ENCODE data around the gene CREM. TPM values are rescaled to one million over a fixed set of nuclear protein-coding genes. Genes with fewer than 3 reads are reported as not detected.

The CREM gene
- total and polyA plus RNA-seq, 2 of the 4 experiments (the other 2 are of a cell fraction): 33.2 to 40.5 TPM

- TF ChIP-seq RFX5 (IDR thresholded peaks at IDR 0.05; ENCODE audit: low read depth, low read length) (no peak), SMC3 (IDR thresholded peaks at IDR 0.05; ENCODE audit: low read depth, low read length) (no peak), MAFK (IDR thresholded peaks at IDR 0.05; ENCODE audit: low read depth, low read length) (no peak), NFE2L2 (IDR thresholded peaks at IDR 0.05; ENCODE audit: low read depth, low read length) (no peak), MAZ (IDR thresholded peaks at IDR 0.05; ENCODE audit: borderline replicate concordance, low read depth, low read length) (no peak), CEBPB (IDR thresholded peaks at IDR 0.05; ENCODE audit: low read depth, low read length) (no peak)
Observed at GRCh38 chr10:35225204-35225603, 98.6 kb downstream of the CREM start (continued).

- H4K20me1 ChIP-seq (ENCODE audit: insufficient read depth, low read length): no peaks in the 10 kb centered on the region
- no peak overlapping the region for H3K4me2 ChIP-seq (ENCODE audit: low read depth, low read length)
- no peaks in the 10 kb centered on the region for H3K36me3 ChIP-seq (ENCODE audit: control insufficient read depth, insufficient read depth, low read length)
- in situ Hi-C loops (cut with MboI; ENCODE audit: low sequenced_read_pairs): loop anchor here (25.0 kb wide), 1 partner anchor 1561 kb away; no protein-coding TSS in a partner anchor
- no peak for ATAC-seq (ENCODE audit: low read depth)
- H3K4ac ChIP-seq (ENCODE audit: low read depth, low read length): no peak overlapping the region
- no peak overlapping the region for H3K23ac ChIP-seq (ENCODE audit: low read depth, low read length)
- no peak overlapping the region for H3K14ac ChIP-seq (replicated peaks; ENCODE audit: low read depth, low read length)
- H4K5ac ChIP-seq (ENCODE audit: low read depth, low read length): no peak overlapping the region
- H3K9ac ChIP-seq (ENCODE audit: low read depth, low read length): no peak overlapping the region
- H3K9me1 ChIP-seq (ENCODE audit: insufficient read depth, low read length): no peaks in the 10 kb centered on the region
- H3K27ac ChIP-seq (ENCODE audit: insufficient read depth, low read length): no peak overlapping the region
- no peaks in the 10 kb centered on the region for H3K4me1 ChIP-seq (ENCODE audit: control insufficient read depth, insufficient read depth, low read length)
- H3K9me3 ChIP-seq (ENCODE audit: control insufficient read depth, insufficient read depth, low read length): no peaks in the 10 kb centered on the region
- H2BK120ac ChIP-seq (ENCODE audit: low read depth, low read length): no peak overlapping the region
- no peak overlapping the region for H2BK15ac ChIP-seq (ENCODE audit: low read depth, low read length)
- no TSS peak for BruUV-seq (replicated peaks)
- no peak overlapping the region for H3K18ac ChIP-seq (ENCODE audit: low read depth, low read length)
- CTCF ChIA-PET: no interaction called here
- intact Hi-C loops (cut with micrococcal nuclease): no loop called here
- H2BK5ac ChIP-seq (ENCODE audit: low read depth, low read length, poor library complexity, severe bottlenecking): no peak overlapping the region
- no peak overlapping the region for H2AFZ ChIP-seq (replicated peaks; ENCODE audit: low read length, poor library complexity)
- no peak overlapping the region for H2AK5ac ChIP-seq (ENCODE audit: low read depth, low read length)
- no peak for TF ChIP-seq RFX5 (IDR thresholded peaks at IDR 0.05; ENCODE audit: low read depth, low read length)
- TF ChIP-seq MXI1 (IDR thresholded peaks at IDR 0.05; ENCODE audit: borderline replicate concordance, low read depth, low read length): no peak
- no peak for TF ChIP-seq USF2 (IDR thresholded peaks at IDR 0.05; ENCODE audit: low read depth, low read length)
- no peak for TF ChIP-seq CTCF (conservative IDR thresholded peaks at IDR 0.05; ENCODE audit: low read depth, low read length)
- TF ChIP-seq POLR2A (IDR thresholded peaks at IDR 0.05; ENCODE audit: low read depth, low read length): no peak
- no peak for TF ChIP-seq RCOR1 (IDR thresholded peaks at IDR 0.05; ENCODE audit: insufficient replicate concordance, low read length)
- TF ChIP-seq ELK1 (IDR thresholded peaks at IDR 0.05; ENCODE audit: borderline replicate concordance, low read depth, low read length): no peak
- TF ChIP-seq CHD1 (IDR thresholded peaks at IDR 0.05; ENCODE audit: low read depth, low read length): no peak
- TF ChIP-seq NFE2L2 (IDR thresholded peaks at IDR 0.05; ENCODE audit: low read depth, low read length): no peak
- TF ChIP-seq MAFK (IDR thresholded peaks at IDR 0.05; ENCODE audit: low read depth, low read length): no peak
- no peaks in the 10 kb centered on the region for H3K79me1 ChIP-seq (ENCODE audit: low read depth in 1 of 2, low read length in 2 of 2)
- no peaks in the 10 kb centered on the region for H3K27me3 ChIP-seq (ENCODE audit: control insufficient read depth, insufficient read depth, low read length)
- H4K91ac ChIP-seq (ENCODE audit: insufficient read depth, low read depth, low read length): no peak overlapping the region
- POLR2A ChIA-PET (ENCODE audit: unreplicated experiment): no interaction called here
- no peak overlapping the region for H3K56ac ChIP-seq (ENCODE audit: extremely low read depth, insufficient read depth, low read length)
- H2BK20ac ChIP-seq (ENCODE audit: low read depth, low read length): no peak overlapping the region
- no peak for DNase-seq
- H4K8ac ChIP-seq (ENCODE audit: low read depth in 2 of 2, low read length in 2 of 2): no peak overlapping the region
- H2AK9ac ChIP-seq (replicated peaks; ENCODE audit: low read depth, low read length, poor library complexity): no peak overlapping the region
- WGBS, 2 experiments (ENCODE audit: extremely low coverage in 2 of 2, insufficient read length in 1 of 2): no CpG with 5 or more reads among the region's 3 CpGs
- dilution Hi-C loops (cut with HindIII; ENCODE audit: low sequenced_read_pairs, unreplicated experiment): no loop called here
- no peak overlapping the region for H3K4me3 ChIP-seq (ENCODE audit: insufficient read depth, low read depth, low read length)
Observed at GRCh38 chr10:35226507-35226906, 99.9 kb downstream of the CREM start.

All from IMR-90 (cell line).